ENCODE measurements around the gene ZG16. TPM values are rescaled to one million over a fixed set of nuclear protein-coding genes. Genes with fewer than 3 reads are reported as not detected.
"Not testable (repeated sequence)": the region's sequence is repeated elsewhere in the genome, so short reads cannot be mapped to it uniquely, and the experiment has no call there.

Gene ZG16
- total and polyA plus RNA-seq, 2 of the 8 experiments (the other 6 are each of a cell fraction or from before 2014, with no cell fraction given): not detected

GRCh38 chr16:29783094-29783953 lies 5.3 kb downstream of the ZG16 start:
- not testable (repeated sequence) for H2BK5ac ChIP-seq (ENCODE audit: low read depth, low read length); H3K14ac ChIP-seq (ENCODE audit: insufficient read length); H3K79me1 ChIP-seq (ENCODE audit: low read depth, low read length); H3K4ac ChIP-seq (replicated peaks; ENCODE audit: insufficient read length, low read depth, low read length); H2BK12ac ChIP-seq (ENCODE audit: low read depth, low read length); H3K23ac ChIP-seq (ENCODE audit: insufficient read length); H3K18ac ChIP-seq (ENCODE audit: extremely low read depth, low read length); H3K4me3 ChIP-seq (ENCODE audit: extremely low read depth in 1 of 4, insufficient read depth in 2 of 4, low read depth in 3 of 4, low read length in 4 of 4); H4K8ac ChIP-seq (ENCODE audit: extremely low read depth, insufficient read depth, low read length); H3K4me1 ChIP-seq (replicated peaks in 1 of 4; ENCODE audit: control insufficient read depth in 3 of 4, insufficient read depth in 4 of 4, low read length in 3 of 4); H2AK5ac ChIP-seq (ENCODE audit: low read depth, low read length); H3K56ac ChIP-seq (replicated peaks; ENCODE audit: insufficient read length, low read depth, low read length); H4K5ac ChIP-seq (ENCODE audit: insufficient read length, low read depth, low read length); H3K36me3 ChIP-seq (ENCODE audit: control insufficient read depth in 2 of 4, insufficient read depth in 4 of 4, low read length in 3 of 4); FAIRE-seq; H3K79me2 ChIP-seq (ENCODE audit: control insufficient read depth in 1 of 2, insufficient read depth in 2 of 2, low read length in 2 of 2); DNase-seq (ENCODE audit: low read depth in 1 of 2, low spot score in 2 of 2); H3K9me3 ChIP-seq (ENCODE audit: insufficient read depth in 2 of 2, low read depth in 1 of 2, low read length in 1 of 2); H2BK15ac ChIP-seq (ENCODE audit: low read length); H3K23me2 ChIP-seq (ENCODE audit: low read depth, low read length); H3K9ac ChIP-seq (replicated peaks in 1 of 4; ENCODE audit: extremely low read depth in 1 of 4, low read depth in 3 of 4, low read length in 3 of 4); H3K27me3 ChIP-seq (replicated peaks in 1 of 4; ENCODE audit: control insufficient read depth in 3 of 4, extremely low read depth in 1 of 4, insufficient read depth in 3 of 4, low read length in 3 of 4); H2BK20ac ChIP-seq (ENCODE audit: low read length); H4K91ac ChIP-seq (replicated peaks; ENCODE audit: insufficient read length, low read length); H4K20me1 ChIP-seq (replicated peaks in 1 of 2; ENCODE audit: control insufficient read depth in 1 of 2, insufficient read depth in 2 of 2, low read length in 2 of 2); H2BK120ac ChIP-seq (replicated peaks; ENCODE audit: low read depth, low read length); H3K27ac ChIP-seq (ENCODE audit: low read depth, low read length)
- CTCF ChIA-PET (ENCODE audit: partially characterized antibody): interaction anchor here (2.0 to 4.3 kb wide), 3 partner anchors 9 to 96 kb away, joined by 5 to 29 read pairs (median 15); no protein-coding TSS in a partner anchor
- peak overlapping the region; percentile 60; the same call in 1 of the 2 replicates for H2AFZ ChIP-seq (ENCODE audit: low read length)
- POLR2A ChIA-PET (ENCODE audit: partially characterized antibody): interaction anchor here (1.3 to 2.5 kb wide), 4 partner anchors 9 to 47 kb away, joined by 4 to 9 read pairs (median 5); partner anchors contain the start of gene C16orf54
- peak overlapping the region in 1 of 2 experiments; percentile 11; a peak in 1 of 4 replicates for H3K4me2 ChIP-seq (ENCODE audit: insufficient read depth in 1 of 2, low read depth in 2 of 2, low read length in 2 of 2)
- 90% methylated on average over 13 of the region's 13 CpGs; no CpG with 5 or more reads in 1 of the 2 experiments for WGBS, 2 experiments (ENCODE audit: extremely low coverage in 1 of 2, insufficient coverage in 1 of 2, insufficient read length in 1 of 2, insufficient replicate concordance in 2 of 2, low coverage in 1 of 2, low lambda C conversion rate in 2 of 2, missing lambda C conversion rate in 1 of 2)
